Measurements from ENCODE around the gene SCAMP3.

SCAMP3 gene

GRCh38 chr1:155305881-155306391 lies 43.8 kb upstream of the SCAMP3 start:
- DNase-seq (ENCODE audit: extremely low spot score), result no peak
- ChIA-PET CTCF (interaction anchor here (0.8 to 4.2 kb wide), 2 partner anchors 30 to 55 kb away, joined by 3 to 29 read pairs; no protein-coding TSS in a partner anchor), POLR2A (interaction anchor here (0.7 to 1.1 kb wide), 2 partner anchors 23 to 55 kb away, joined by 4 read pairs; no protein-coding TSS in a partner anchor)
- TF ChIP-seq HDGF (IDR thresholded peaks at IDR 0.05; ENCODE audit: borderline replicate concordance) (no peak), L3MBTL2 (conservative IDR thresholded peaks at IDR 0.05) (no peak), FOXM1 (IDR thresholded peaks at IDR 0.05; ENCODE audit: borderline replicate concordance) (no peak), ARNT (IDR thresholded peaks at IDR 0.05) (no peak), ZNF384 (IDR thresholded peaks at IDR 0.05) (no peak), TARDBP (IDR thresholded peaks at IDR 0.05) (no peak), BHLHE40 (IDR thresholded peaks at IDR 0.05; ENCODE audit: borderline replicate concordance) (no peak), SP1 (IDR thresholded peaks at IDR 0.05) (no peak), LEF1 (IDR thresholded peaks at IDR 0.05; ENCODE audit: borderline replicate concordance) (no peak)

- DNase-seq (ENCODE audit: extremely low spot score), result no peak
- TF ChIP-seq SP1 (IDR thresholded peaks at IDR 0.05), result no peak
- no peak for TF ChIP-seq BHLHE40 (IDR thresholded peaks at IDR 0.05; ENCODE audit: borderline replicate concordance)
- no peak for TF ChIP-seq PKNOX1 (IDR thresholded peaks at IDR 0.05)
- no peak for TF ChIP-seq FOXA1 (IDR thresholded peaks at IDR 0.05)
- no peak for TF ChIP-seq ELF4 (IDR thresholded peaks at IDR 0.05)
- TF ChIP-seq SUZ12 (IDR thresholded peaks at IDR 0.05), result no peak
- no peak for TF ChIP-seq FOXK2 (IDR thresholded peaks at IDR 0.05)
- ChIA-PET POLR2A (no interaction called here), CTCF (interaction anchor here (1.5 to 4.2 kb wide), 2 partner anchors 28 to 54 kb away, joined by 6 to 29 read pairs; no protein-coding TSS in a partner anchor)
Observed at GRCh38 chr1:155304558-155305063, 42.5 kb upstream of the SCAMP3 start.

GRCh38 chr1:155301342-155301841 lies 39.2 kb upstream of the SCAMP3 start, which contains the start of gene PKLR:
PKLR (minus strand) TSS chr1:155301438; CDS start chr1:155301395, 43 bp downstream.
- DNase-seq (ENCODE audit: extremely low spot score), result no peak
- no peak for TF ChIP-seq HDGF (IDR thresholded peaks at IDR 0.05; ENCODE audit: borderline replicate concordance)
- no peak for TF ChIP-seq PKNOX1 (IDR thresholded peaks at IDR 0.05)
- CTCF ChIA-PET, result interaction anchor here (0.8 kb wide), 1 partner anchor 792 kb away, joined by 7 read pairs; no protein-coding TSS in a partner anchor
- POLR2A ChIA-PET, result interaction anchor here (1.0 kb wide), 1 partner anchor 39 kb away, joined by 3 read pairs; the partner anchor contains the start of gene SCAMP3

GRCh38 chr1:155300553-155301329 lies 38.6 kb upstream of the SCAMP3 start:
- POLR2A ChIA-PET, result interaction anchor here (1.0 to 1.4 kb wide), 2 partner anchors 27 to 39 kb away, joined by 3 to 4 read pairs; partner anchors contain the start of genes CLK2 and SCAMP3
- TF ChIP-seq L3MBTL2 (conservative IDR thresholded peaks at IDR 0.05) (no peak), PKNOX1 (IDR thresholded peaks at IDR 0.05) (no peak), ELF4 (IDR thresholded peaks at IDR 0.05) (no peak), CTBP1 (IDR thresholded peaks at IDR 0.05; ENCODE audit: borderline replicate concordance) (no peak), NFRKB (IDR thresholded peaks at IDR 0.05) (no peak), FOXA1 (IDR thresholded peaks at IDR 0.05) (no peak), LEF1 (IDR thresholded peaks at IDR 0.05; ENCODE audit: borderline replicate concordance) (no peak), BHLHE40 (IDR thresholded peaks at IDR 0.05; ENCODE audit: borderline replicate concordance) (no peak), FOXK2 (IDR thresholded peaks at IDR 0.05) (no peak), TARDBP (IDR thresholded peaks at IDR 0.05) (no peak), FOXM1 (IDR thresholded peaks at IDR 0.05; ENCODE audit: borderline replicate concordance) (no peak), ZNF384 (IDR thresholded peaks at IDR 0.05) (no peak), SUZ12 (IDR thresholded peaks at IDR 0.05) (no peak), HDGF (IDR thresholded peaks at IDR 0.05; ENCODE audit: borderline replicate concordance) (no peak), ARNT (IDR thresholded peaks at IDR 0.05) (no peak), SP1 (IDR thresholded peaks at IDR 0.05) (no peak)
- CTCF ChIA-PET, result interaction anchor here (1.6 kb wide), 1 partner anchor 24 kb away, joined by 4 read pairs; no protein-coding TSS in a partner anchor
- DNase-seq (ENCODE audit: extremely low spot score), result no peak

GRCh38 chr1:155300024-155300423 lies 37.9 kb upstream of the SCAMP3 start:
- TF ChIP-seq SP1 (IDR thresholded peaks at IDR 0.05), result no peak
- TF ChIP-seq LEF1 (IDR thresholded peaks at IDR 0.05; ENCODE audit: borderline replicate concordance), result no peak
- ChIA-PET CTCF (interaction anchor here (1.6 kb wide), 1 partner anchor 23 kb away, joined by 4 read pairs; no protein-coding TSS in a partner anchor), POLR2A (interaction anchor here (1.4 kb wide), 1 partner anchor 26 kb away, joined by 4 read pairs; the partner anchor contains the start of gene CLK2)
- DNase-seq (ENCODE audit: extremely low spot score), result no peak

- TF ChIP-seq PKNOX1 (IDR thresholded peaks at IDR 0.05), result no peak
- no peak for TF ChIP-seq SP1 (IDR thresholded peaks at IDR 0.05)
- no peak for TF ChIP-seq CTBP1 (IDR thresholded peaks at IDR 0.05; ENCODE audit: borderline replicate concordance)
- TF ChIP-seq FOXM1 (IDR thresholded peaks at IDR 0.05; ENCODE audit: borderline replicate concordance), result no peak
- no peak for TF ChIP-seq TARDBP (IDR thresholded peaks at IDR 0.05)
- TF ChIP-seq BHLHE40 (IDR thresholded peaks at IDR 0.05; ENCODE audit: borderline replicate concordance), result no peak
- ChIA-PET POLR2A (interaction anchor here (1.3 to 1.4 kb wide), 2 partner anchors 11 to 21 kb away, joined by 4 read pairs; partner anchors contain the start of gene FDPS), CTCF (interaction anchor here (0.7 to 1.0 kb wide), 2 partner anchors 12 to 19 kb away, joined by 3 to 4 read pairs; no protein-coding TSS in a partner anchor)
- no peak for DNase-seq (ENCODE audit: extremely low spot score)
Observed at GRCh38 chr1:155297384-155297783, 35.2 kb upstream of the SCAMP3 start.
